SK-N-SH (cell line): ENCODE results near the gene FAM181A. TPM values are rescaled to one million over a fixed set of nuclear protein-coding genes. Genes with fewer than 3 reads are reported as not detected.
A peak's percentile ranks its signal among the peaks of the same experiment; 100 is the strongest.

Experiments
- CTCF ChIA-PET: fragments of 300-600, 350-600 bp; formaldehyde crosslinking; extraction: SDS; loops from one replicate; lab custom pipeline; 2021; lab: Yijun Ruan, JAX
- POLR2A ChIA-PET: fragments of 350-600 bp; sonication (Branson Sonifier 250); formaldehyde crosslinking; extraction: SDS; loops from one replicate; lab custom pipeline; 2020; ENCODE audit warnings: antibody characterized with exemption, inconsistent platforms; lab: Yijun Ruan, JAX
- DNase-seq: peaks from one replicate; pipeline ENCODE4 v3.0.0; 2012
- H2AFZ ChIP-seq: fragments of 200-600 bp; sonication (generic); 2 replicates; pipeline ENCODE4 v1.8.1; 2016; ENCODE audit warnings: antibody characterized with exemption, mild to moderate bottlenecking, low read depth
- H3F3A ChIP-seq: fragments of 200-600 bp; sonication (generic); replicated peaks from 2 replicates; pipeline ENCODE3; 2016; ENCODE audit warnings: antibody characterized with exemption, mild to moderate bottlenecking; ENCODE audit not compliant: insufficient read depth
- H3K27ac ChIP-seq, 2 experiments: fragments of 200-500 bp in 1 of 2; fragments of 200-600 bp in 1 of 2; sonication (Bioruptor generic) in 1 of 2; sonication (generic), shearing (Covaris generic) in 1 of 2; 2 replicates each; pipeline versions ENCODE4 v1.5.1 to v1.6.1; 2014 to 2016; ENCODE audit warnings: low read depth in 2 of 2, inconsistent platforms in 1 of 2, low read length in 1 of 2, mild to moderate bottlenecking in 1 of 2, mixed read lengths in 1 of 2
- H3K27me3 ChIP-seq: fragments of 200-600 bp; sonication (generic), shearing (Covaris generic); 2 replicates; pipeline ENCODE4 v1.6.1; 2016; ENCODE audit warnings: mixed run types; ENCODE audit not compliant: insufficient read depth
- H3K36me3 ChIP-seq, 2 experiments: fragments of 200-500 bp in 1 of 2; fragments of 200-600 bp in 1 of 2; sonication (Bioruptor generic) in 1 of 2; sonication (generic) in 1 of 2; replicated peaks in 1 of 2; 2 replicates each; pipeline versions ENCODE3 to v1.5.1; 2014 to 2016; ENCODE audit warnings: low read length in 1 of 2, mild to moderate bottlenecking in 1 of 2; ENCODE audit not compliant: insufficient read depth in 2 of 2, control insufficient read depth in 1 of 2
- H3K4me1 ChIP-seq, 2 experiments: fragments of 200-500 bp in 1 of 2; fragments of 200-600 bp in 1 of 2; sonication (Bioruptor generic) in 1 of 2; sonication (generic), shearing (Covaris generic) in 1 of 2; 2 replicates each; pipeline versions ENCODE4 v1.5.1 to v1.6.1; 2014 to 2016; ENCODE audit warnings: low read depth in 1 of 2, low read length in 1 of 2, mixed run types in 1 of 2; ENCODE audit not compliant: insufficient read depth in 2 of 2, control insufficient read depth in 1 of 2
- H3K4me2 ChIP-seq: fragments of 200-600 bp; sonication (generic), shearing (Covaris generic); 2 replicates; pipeline ENCODE4 v1.6.1; 2017; ENCODE audit warnings: mixed run types
- H3K4me3 ChIP-seq, 2 experiments: fragments of 200-500 bp in 1 of 2; fragments of 200-600 bp in 1 of 2; sonication (Bioruptor generic) in 1 of 2; sonication (generic), shearing (Covaris generic) in 1 of 2; 2 replicates each; pipeline versions ENCODE4 v1.5.1 to v1.8.1; 2014 to 2016; ENCODE audit warnings: low read depth in 2 of 2, inconsistent platforms in 1 of 2, low read length in 1 of 2, mild to moderate bottlenecking in 1 of 2, mixed read lengths in 1 of 2, moderate library complexity in 1 of 2
- H3K79me2 ChIP-seq: fragments of 200-600 bp; sonication (generic); 2 replicates; pipeline ENCODE4 v1.8.1; 2017; ENCODE audit warnings: mild to moderate bottlenecking; ENCODE audit not compliant: insufficient read depth
- H3K9ac ChIP-seq: fragments of 200-600 bp; sonication (generic); 2 replicates; pipeline ENCODE4 v1.6.1; 2017; ENCODE audit warnings: mixed run types
- H3K9me2 ChIP-seq: fragments of 200-600 bp; sonication (generic); 2 replicates; pipeline ENCODE4 v1.6.1; 2017; ENCODE audit warnings: mixed run types
- H3K9me3 ChIP-seq: fragments of 200-600 bp; sonication (generic); 2 replicates; pipeline ENCODE4 v1.6.1; 2017; ENCODE audit warnings: mixed run types, mild to moderate bottlenecking, moderate library complexity
- H4K20me1 ChIP-seq: fragments of 200-600 bp; sonication (generic); 2 replicates; pipeline ENCODE4 v1.6.1; 2017; ENCODE audit warnings: mild to moderate bottlenecking, mixed run types; ENCODE audit not compliant: insufficient read depth
- CHD2 ChIP-seq: fragments of 150-350 bp; IDR thresholded peaks from 2 replicates; pipeline ENCODE4 v1.6.1; 2018; ENCODE audit warnings: low read length; ENCODE audit not compliant: partially characterized antibody
- ELF1 ChIP-seq: IDR thresholded peaks from 2 replicates; pipeline ENCODE4 v1.4.0; 2012
- EZH2phosphoT487 ChIP-seq: fragments of 200-600 bp; sonication (generic); IDR thresholded peaks from 2 replicates; pipeline ENCODE4 v1.6.1; 2017; ENCODE audit warnings: low read depth, mixed run types, mild to moderate bottlenecking, antibody characterized with exemption, moderate library complexity, borderline replicate concordance
- FOXJ3 ChIP-seq: sonication (generic); formaldehyde crosslinking; IDR thresholded peaks from 2 replicates; pipeline ENCODE4 v1.5.1; 2020; ENCODE audit warnings: mild to moderate bottlenecking, missing genetic modification reagents
- FOXM1 ChIP-seq: IDR thresholded peaks from 2 replicates; pipeline ENCODE4 v1.4.0; 2012; ENCODE audit warnings: low read depth, mild to moderate bottlenecking
- GATA2 ChIP-seq: sonication (generic); formaldehyde crosslinking; IDR thresholded peaks from 2 replicates; pipeline ENCODE4 v1.5.0; 2020; ENCODE audit warnings: mild to moderate bottlenecking, missing genetic modification reagents
- JUND ChIP-seq: IDR thresholded peaks from 2 replicates; pipeline ENCODE4 v1.4.0; 2012
- MXI1 ChIP-seq: IDR thresholded peaks from 2 replicates; pipeline ENCODE4 v1.6.1; 2012; ENCODE audit warnings: mild to moderate bottlenecking, low read depth, low read length, improper control_type of control experiment
- RFX5 ChIP-seq: IDR thresholded peaks from 2 replicates; pipeline ENCODE4 v1.6.1; 2012; ENCODE audit warnings: mild to moderate bottlenecking, improper control_type of control experiment, low read length
- RXRA ChIP-seq: IDR thresholded peaks from 2 replicates; pipeline ENCODE4 v1.4.0; 2012; ENCODE audit warnings: low read depth, mild to moderate bottlenecking, borderline replicate concordance
- SIN3A ChIP-seq: IDR thresholded peaks from 2 replicates; pipeline ENCODE4 v1.6.1; 2012; ENCODE audit warnings: low read depth, mild to moderate bottlenecking, low read length, moderate library complexity, borderline replicate concordance
- SMC3 ChIP-seq: IDR thresholded peaks from 2 replicates; pipeline ENCODE4 v1.6.1; 2012; ENCODE audit warnings: low read depth, low read length, improper control_type of control experiment
- TAF1 ChIP-seq: IDR thresholded peaks from 2 replicates; pipeline ENCODE4 v1.6.1; 2012; ENCODE audit warnings: low read depth, mild to moderate bottlenecking, low read length, moderate library complexity, borderline replicate concordance
- USF1 ChIP-seq: IDR thresholded peaks from 2 replicates; pipeline ENCODE4 v1.4.0; 2012; ENCODE audit warnings: low read depth, borderline replicate concordance
- USF2 ChIP-seq: fragments of 150-350 bp; IDR thresholded peaks from 2 replicates; pipeline ENCODE4 v1.6.1; 2017; ENCODE audit warnings: antibody characterized with exemption, low read length, low read depth, borderline replicate concordance
- YY1 ChIP-seq: IDR thresholded peaks from 2 replicates; pipeline ENCODE4 v1.4.0; 2012; ENCODE audit warnings: low read depth, mild to moderate bottlenecking
- WGBS: methylation state at CpG from one replicate; pipeline ENCODE4 v1.1.6; 2017; ENCODE audit warnings: low lambda C conversion rate; 5-methylcytosine and 5-hydroxymethylcytosine counted together
- polyA plus RNA-seq, 3 experiments: library from polyadenylated mRNA; depleted of rRNA; stranded (reverse); fragments of >200 nt; gene quantifications; 2 replicates each; pipeline ENCODE4 v1.2.3, GENCODE V29; 2012

Gene FAM181A
- polyA plus RNA-seq, 1 of the 3 experiments (the other 2 are of a cell fraction) = not detected

DNA sequence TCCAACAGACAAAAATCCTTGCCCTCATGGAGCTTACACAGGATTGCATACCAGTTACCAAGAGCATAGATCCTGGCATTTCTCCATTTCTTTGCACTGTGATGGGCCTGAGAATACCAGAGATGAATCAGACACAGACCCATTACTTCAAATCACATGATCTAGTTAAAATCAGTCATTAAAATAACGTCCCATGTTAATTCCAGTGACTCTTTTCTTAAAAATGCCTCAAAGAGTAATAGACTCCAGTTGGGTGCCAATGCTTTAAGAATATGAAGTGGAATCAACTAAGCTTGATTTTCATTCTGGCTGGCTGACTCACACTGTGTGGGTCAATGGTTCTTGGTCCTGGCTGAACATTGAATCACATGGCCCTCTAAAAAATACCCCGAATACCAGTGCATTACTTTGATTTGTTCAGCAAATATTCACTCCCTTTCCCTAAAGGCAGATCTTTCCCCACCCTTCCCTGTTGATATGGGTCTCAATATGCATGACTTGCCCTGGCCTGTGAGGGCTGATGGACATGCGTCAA lies 38.2 kb downstream of the FAM181A start (continued):
- 0 out of 2 replicates have a peak, but pooled peaks have one; percentile 41 for TF ChIP-seq USF1
- no peak for TF ChIP-seq GATA2
- 0 out of 2 replicates have a peak, but pooled peaks have one; percentile 36 for TF ChIP-seq RXRA
- TF ChIP-seq CHD2 = no peak
- no peak for TF ChIP-seq YY1
- TF ChIP-seq MXI1 = no peak
- TF ChIP-seq SIN3A = no peak

DNA sequence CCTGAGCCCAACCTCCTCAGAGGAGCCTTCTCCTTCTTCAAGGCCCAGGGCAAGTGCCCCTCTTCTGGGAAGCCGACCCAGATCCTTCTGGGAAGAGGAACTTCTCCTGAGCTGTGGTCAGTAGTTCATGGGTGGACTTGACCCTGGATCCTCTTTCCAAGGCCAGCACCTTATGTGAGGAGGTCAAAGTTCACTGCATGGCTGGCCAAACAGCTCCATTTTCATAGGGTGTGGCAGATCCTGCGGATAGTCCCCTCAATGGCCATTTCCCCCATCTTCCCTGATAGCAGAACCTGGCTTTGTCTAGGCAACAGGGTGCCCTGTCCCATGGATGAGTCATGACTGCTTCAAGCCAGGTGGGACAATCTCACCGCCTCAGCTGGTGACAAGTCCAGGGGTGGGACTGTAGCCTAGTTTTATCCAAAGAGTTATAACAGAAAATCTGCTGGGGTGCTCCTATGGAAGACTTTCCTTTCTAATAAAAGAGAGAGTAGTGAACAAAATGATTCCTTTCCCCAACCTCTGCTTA lies 38.9 kb downstream of the FAM181A start:
- Histone ChIP-seq H3K4me1 (peaks cover 0 to 5% of the 10 kb centered on the region in 2 experiments; a peak in 2 of 4 replicates), H3K36me3 (no peaks in the 10 kb centered on the region), H3F3A (peaks cover 18% of the 10 kb centered on the region), H2AFZ (no peak overlapping the region), H3K27ac (peak overlapping the region in 1 of 2 experiments; percentile 89; a peak in 2 of 4 replicates), H3K9ac (no peak overlapping the region), H4K20me1 (no peaks in the 10 kb centered on the region), H3K9me3 (no peaks in the 10 kb centered on the region), H3K27me3 (no peaks in the 10 kb centered on the region), H3K79me2 (no peaks in the 10 kb centered on the region), H3K9me2 (no peaks in the 10 kb centered on the region), H3K4me2 (peak overlapping the region; percentile 20; the same call in 1 of the 2 replicates), H3K4me3 (no peak overlapping the region)
- POLR2A ChIA-PET = no interaction called here
- no peak for DNase-seq
- CTCF ChIA-PET = interaction anchor here (4.6 kb wide), 1 partner anchor 27 kb away, joined by 31 read pairs; no protein-coding TSS in a partner anchor
- TF ChIP-seq CHD2 (no peak), EZH2phosphoT487 (no peak)
- WGBS = 93% methylated on average over 3 of the region's 3 CpGs

DNA sequence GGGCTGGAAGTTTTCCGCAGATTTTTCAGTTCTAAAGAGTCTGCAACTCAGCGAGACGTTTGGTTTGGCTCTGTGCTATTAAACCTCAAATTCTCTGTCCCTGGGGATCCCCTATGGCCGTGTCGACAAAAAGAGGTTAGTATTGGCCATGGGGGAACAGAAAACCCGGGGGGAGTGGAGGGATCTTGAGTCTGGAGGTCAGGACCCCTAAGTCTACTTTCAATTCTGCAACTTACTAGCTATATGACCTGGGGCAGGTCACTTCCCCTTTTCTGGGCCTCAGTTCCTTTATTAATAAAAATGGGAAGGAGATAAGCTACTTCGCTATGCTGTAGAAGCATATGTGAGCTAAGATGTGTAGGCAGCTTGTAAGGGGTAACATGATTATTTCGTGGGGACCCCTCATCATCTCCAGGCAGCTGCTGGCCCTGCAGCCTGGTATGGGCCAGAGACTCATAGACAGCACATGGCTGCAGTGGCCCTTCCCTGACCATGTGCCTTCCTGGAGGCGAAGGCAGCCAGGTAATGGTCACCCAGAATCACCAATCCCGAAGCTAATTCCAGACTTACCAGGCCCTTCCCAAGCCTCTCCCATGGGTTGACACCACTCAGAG lies 40.6 kb downstream of the FAM181A start:
- H4K20me1 ChIP-seq = no peaks in the 10 kb centered on the region
- peaks cover 0 to 5% of the 10 kb centered on the region in 2 experiments; a peak in 2 of 4 replicates for H3K4me1 ChIP-seq
- no peaks in the 10 kb centered on the region for H3K27me3 ChIP-seq
- no peak overlapping the region for H2AFZ ChIP-seq
- POLR2A ChIA-PET = no interaction called here
- 78% methylated on average over 8 of the region's 10 CpGs for WGBS
- H3K36me3 ChIP-seq = no peaks in the 10 kb centered on the region
- no peak overlapping the region for H3K4me3 ChIP-seq
- H3F3A ChIP-seq = peaks cover 18% of the 10 kb centered on the region
- TF ChIP-seq YY1 (no peak), SMC3 (no peak), FOXM1 (no peak), RFX5 (no peak), USF2 (no peak), FOXJ3 (CRISPR knock-in tag) (no peak), ELF1 (no peak), JUND (no peak), TAF1 (no peak), MXI1 (no peak)
- TF ChIP-seq, all 33 proteins: peak for 0
- CTCF ChIA-PET = interaction anchor here (0.8 to 4.6 kb wide), 6 partner anchors 15 to 564 kb away, joined by 3 to 31 read pairs (median 4); no protein-coding TSS in a partner anchor
- Histone ChIP-seq H3K27ac (no peak overlapping the region), H3K9me2 (no peaks in the 10 kb centered on the region), H3K4me2 (no peak overlapping the region), H3K79me2 (no peaks in the 10 kb centered on the region), H3K9me3 (no peaks in the 10 kb centered on the region), H3K9ac (no peak overlapping the region)
- no peak for DNase-seq
